GM23248 (cell line): Measurements from ENCODE around the gene EIPR1.

Experiments used
- EZH2 ChIP-seq: fragments of 200-600 bp; sonication (generic); IDR thresholded peaks from 2 replicates; pipeline ENCODE4 v1.6.1; 2018; ENCODE audit warnings: antibody characterized with exemption, mild to moderate bottlenecking; ENCODE audit not compliant: insufficient read depth, poor library complexity, severe bottlenecking
- EZH2phosphoT487 ChIP-seq: fragments of 200-600 bp; sonication (generic); IDR thresholded peaks from 2 replicates; pipeline ENCODE4 v1.6.1; 2018; ENCODE audit warnings: antibody characterized with exemption, moderate library complexity, mild to moderate bottlenecking, low read depth; ENCODE audit not compliant: insufficient read depth

GRCh38 chr2:3354986-3355385 lies 22.6 kb downstream of the EIPR1 start:
- TF ChIP-seq EZH2 (no peak), EZH2phosphoT487 (no peak)
